ENCODE results near the gene OLA1.
A peak's percentile ranks its signal among the peaks of the same experiment; 100 is the strongest.

Gene OLA1

DNA sequence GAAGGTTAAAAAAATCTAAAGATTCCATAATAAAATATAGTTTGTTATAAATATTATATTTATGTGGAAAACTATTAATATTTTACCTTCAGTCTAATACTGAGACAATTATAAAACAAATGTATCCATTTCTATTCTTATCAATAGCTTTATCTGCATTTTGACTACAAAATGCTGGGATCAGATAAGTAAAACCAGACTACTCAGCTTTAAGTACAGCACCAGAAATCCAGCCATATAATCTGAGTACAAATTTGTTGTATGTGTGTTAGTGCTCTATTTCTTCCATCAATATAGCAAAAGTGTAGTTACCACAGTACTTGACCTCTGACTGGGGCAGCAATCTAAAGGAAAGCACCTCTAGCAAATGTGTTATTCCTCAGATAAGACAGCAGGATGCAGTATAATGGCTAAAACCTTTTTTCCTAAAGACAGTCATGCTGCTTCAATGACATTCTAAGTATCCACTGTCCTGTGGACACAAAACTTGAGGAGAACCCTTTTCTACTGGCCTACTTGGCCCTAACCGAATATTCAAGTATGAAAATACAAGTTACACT, 68.1 kb downstream of the OLA1 start:
- DNase-seq (ENCODE audit: low spot score) = peak; percentile 53

DNA sequence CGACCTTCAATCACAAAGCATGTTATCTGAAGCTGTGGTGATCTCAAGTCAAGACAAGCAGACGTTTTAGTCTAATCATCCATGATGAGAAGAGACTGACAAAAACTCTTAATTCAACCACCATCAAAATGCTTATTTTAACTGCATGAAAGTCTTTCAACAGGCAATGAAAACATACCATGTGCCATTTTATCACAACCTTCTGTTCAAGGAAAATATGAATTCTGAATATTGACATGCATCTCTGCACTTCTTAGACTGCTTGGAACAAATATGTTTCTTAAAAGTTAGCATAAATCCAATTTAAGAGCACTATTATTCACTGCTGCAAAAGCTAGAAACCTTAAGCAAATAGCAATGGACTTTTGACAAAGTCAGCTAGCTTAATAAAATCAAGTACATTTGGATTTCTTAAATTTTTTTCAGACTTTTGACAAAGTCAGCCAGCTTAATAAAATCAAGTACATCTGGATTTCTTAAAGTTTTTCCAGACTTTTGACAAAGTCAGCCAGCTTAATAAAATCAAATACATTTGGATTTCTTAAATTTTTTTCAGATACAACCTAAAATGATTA, 70.9 kb downstream of the OLA1 start:
- DNase-seq (ENCODE audit: low spot score) = no peak

DNA sequence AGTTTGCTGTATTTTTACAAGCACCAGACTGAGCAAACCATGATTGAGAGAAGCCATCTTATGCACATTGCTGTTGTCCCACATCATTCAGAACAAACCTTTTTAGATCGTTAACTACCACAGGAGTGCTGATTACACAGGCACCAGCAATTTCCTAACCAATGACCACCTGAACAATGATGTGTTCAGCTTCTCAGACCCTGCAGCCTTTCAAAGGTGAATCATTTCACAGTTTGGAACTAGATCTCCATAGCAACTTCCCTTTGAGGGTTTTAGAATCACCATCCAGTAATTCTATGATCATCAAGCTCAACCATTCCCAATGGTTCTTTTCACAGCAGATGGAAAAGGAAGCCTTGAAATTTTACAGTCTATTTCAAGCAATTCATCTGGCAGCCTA, 71.4 kb downstream of the OLA1 start:
- peak; percentile 60 for DNase-seq (ENCODE audit: low spot score)

DNA sequence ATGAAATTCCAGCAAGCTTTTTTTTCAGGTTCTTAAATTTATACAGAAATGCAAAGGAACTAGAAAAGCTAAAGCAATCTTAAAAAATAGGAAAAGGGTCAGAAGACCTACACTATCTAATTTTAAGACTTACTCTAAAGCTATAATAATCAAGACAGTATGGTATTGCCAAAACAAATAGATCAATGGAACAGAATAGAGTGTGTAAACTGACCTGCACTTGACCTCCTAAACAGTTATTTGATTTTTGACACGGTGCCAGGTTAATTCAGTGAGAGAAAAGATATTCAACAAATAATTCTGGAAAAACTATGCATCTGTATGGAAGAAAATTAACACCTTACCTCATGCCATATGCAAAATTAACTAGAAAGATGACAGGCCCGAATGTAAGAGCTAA, 73.6 kb downstream of the OLA1 start:
- DNase-seq (ENCODE audit: low spot score) = no peak

DNA sequence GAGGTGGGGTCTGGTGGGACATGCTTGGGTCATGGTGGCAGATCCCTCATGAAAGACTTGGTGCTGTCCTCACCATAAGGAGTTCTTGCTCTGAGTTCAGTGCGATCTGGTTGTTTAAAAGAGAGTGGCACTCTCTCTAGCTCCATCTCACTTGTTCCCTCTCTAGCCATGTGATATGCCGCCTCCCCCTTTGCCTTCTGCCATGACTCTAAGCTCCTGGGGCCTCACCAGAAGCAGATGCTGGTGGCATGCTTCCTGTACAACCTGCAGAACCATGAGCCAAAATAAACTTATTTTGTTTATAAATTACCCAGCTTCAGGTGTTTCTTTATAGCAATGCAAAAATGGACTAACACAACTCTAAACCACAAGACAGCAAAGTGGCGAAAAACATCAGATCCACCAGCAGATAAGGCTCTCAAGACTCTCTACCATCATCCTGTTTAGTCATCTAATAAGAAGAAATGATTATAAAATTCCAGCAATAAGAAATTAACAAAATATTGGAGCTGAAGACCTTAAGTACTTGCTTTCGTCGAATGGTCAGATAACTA, 75.5 kb downstream of the OLA1 start:
- no peak for DNase-seq (ENCODE audit: low spot score)

DNA sequence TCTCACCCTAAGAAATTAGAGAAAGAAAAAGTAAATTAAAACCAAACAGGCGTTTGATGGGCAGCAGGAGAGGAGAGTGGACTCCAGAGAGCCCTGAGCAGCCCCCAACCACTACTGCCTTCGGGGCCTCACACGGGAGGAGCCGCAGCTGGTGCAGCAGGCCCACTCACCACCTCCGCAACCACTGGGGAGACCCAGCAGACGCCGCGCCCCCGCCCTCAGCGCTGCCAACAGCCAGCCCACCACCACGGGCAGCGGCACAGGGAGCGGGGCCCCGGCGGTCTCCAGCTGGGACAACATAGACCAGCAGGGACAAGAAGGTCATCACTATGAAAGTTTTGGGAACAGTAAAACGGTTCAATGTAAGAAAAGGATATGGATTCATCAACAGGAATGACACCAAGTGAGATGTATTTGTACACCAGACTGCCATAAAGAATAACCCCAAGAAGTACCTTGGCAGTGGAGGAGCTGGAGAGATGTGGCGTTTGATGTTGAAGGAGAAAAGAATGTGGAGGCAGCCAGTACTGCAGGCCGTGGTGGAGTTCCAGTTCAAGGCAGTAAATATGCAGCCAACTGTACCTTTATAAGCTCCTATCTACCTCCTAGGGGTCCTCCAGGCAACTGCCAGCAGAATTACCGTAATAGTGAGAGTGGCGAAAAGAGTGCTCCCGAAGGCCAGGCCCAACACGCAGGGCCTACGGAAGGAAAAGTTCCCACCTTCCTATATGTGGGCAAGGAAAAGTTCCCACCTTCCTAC, 76.5 kb downstream of the OLA1 start:
- DNase-seq (ENCODE audit: low spot score) = no peak

DNA sequence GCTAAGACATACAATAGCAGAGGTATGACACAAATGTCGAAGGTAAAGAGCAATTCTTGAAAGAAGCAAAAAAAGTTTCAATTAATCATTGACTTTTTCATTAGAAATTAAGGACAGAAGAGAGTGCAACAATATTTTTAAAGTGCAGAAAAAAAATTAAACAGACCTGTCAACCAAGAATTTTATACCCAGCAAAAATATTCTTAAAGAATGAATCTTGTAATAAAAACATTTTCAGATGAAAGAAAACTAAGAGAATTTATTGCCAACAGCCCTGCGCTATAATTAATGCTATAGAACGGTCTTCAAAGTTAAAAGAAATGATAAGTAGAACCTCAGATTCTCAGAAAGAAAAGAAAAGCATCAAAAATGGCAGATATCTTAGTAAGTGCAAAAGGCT, 79.0 kb downstream of the OLA1 start:
- no peak for DNase-seq (ENCODE audit: low spot score)

DNA sequence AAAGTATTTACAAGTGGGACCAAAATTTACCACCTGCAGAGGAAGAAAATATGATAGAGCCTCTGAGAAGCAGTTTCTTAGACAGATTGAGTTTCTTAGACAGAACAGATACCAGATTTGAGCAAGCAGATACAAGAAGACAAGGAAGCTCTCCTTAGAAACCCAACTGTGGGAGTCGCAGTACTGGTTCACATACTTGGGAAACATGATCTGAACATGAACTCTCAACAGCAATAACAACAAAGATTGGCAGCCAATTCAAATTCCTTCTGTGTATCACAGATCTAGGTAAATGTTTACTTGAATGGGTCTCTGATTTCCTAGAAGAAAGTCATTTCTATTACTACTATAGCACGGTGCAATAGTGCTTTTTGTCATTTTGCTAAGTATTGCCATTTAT, 82.1 kb downstream of the OLA1 start:
- no peak for DNase-seq (ENCODE audit: low spot score)

DNA sequence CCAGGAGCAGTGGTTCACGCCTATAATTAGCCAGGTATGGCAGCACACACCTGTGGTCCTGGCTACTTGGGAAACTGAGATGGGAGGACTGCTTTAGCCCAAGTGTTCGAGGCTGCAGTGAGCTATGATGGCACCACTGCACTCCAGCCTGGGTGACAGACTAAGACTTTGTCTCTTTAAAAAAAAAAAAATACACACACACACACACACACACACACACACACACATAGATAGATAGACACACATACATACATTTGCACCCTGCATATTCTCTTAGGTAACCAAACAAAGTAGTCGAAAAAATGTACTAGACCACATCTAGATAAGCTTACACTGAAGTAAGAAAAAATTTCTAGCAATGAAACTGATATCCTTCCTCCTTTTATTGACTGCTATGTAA, 86.8 kb downstream of the OLA1 start:
- no peak for DNase-seq (ENCODE audit: low spot score)

DNA sequence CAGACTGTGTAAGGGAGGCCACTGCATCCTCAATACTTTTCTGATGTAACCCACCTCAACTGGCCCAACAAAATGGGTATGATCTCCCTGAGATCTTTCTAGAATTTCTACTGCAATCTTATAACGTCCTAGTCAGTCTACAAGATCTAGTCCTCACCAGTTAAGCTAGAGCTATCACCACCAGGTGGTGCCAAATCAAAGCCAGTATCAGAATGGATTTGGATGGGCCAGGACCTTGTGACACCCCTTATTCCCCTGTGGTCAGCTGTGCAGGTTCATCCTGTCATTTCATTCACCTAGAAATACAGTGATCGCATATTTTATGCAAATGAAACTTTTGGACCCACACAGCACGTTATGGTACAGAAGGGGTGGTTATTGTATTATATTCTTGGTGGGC, 90.3 kb downstream of the OLA1 start:
- DNase-seq (ENCODE audit: low spot score) = peak; percentile 52

DNA sequence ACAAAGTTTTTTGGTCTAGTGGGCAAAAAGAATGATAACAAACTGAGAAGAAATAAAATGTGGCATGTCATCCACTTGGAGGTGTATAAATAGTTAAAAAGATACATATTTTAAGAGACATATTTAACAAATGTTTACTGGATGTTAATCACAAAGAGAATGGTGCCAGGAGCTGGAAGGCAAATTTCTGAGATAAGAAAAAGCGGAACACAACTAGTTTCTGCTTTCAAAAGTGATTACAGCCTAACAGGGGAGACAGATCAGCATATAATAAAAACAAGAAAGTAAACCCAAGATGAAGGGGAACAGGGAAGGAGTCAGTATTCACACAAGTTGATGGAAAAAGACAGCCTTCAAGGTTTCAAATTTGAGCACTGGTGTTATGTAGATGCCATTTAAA, 91.3 kb downstream of the OLA1 start:
- DNase-seq (ENCODE audit: low spot score) = no peak

DNA sequence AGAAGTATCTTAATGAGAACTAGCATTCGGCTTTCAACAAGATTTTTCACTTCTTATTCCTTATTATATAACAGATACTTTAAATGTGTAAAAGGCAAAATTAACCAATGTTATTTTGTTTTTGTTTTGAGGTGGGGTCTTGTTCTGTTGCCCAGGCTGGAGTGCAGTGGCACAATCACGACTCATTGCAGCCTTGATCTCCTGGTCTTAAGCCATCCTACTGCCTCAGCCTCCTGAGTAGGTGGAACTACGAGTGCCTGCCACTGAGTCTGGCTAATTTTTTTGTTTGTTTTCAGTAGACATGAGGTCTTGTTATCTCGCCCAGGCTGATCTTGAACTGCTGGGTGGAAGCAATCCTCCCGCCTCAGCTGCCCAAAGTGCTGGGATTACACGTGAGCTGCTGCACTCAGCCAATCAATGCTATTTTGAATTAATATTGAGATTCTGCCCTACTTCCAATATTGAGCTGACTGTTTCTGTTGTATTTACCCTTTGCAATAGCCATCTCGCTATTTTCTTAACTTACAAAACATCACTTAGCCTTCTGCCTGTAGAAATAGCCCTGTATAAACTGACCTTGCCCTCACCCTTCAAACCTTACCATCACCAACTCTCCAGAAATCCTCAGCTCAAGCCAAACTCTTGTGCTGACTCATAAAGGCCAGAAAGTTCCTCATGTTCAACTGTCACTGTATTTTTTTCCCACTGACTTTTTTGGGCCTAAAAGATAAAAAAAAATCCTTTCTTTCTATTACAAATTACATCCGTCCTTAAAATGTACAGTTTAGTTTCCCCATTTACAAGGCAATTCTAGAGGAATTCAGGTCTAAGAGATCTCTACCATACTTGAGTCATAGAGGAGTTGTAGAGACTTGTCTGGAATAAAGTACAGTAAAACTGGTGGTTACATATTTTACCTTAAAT, 94.3 kb downstream of the OLA1 start:
- no peak for DNase-seq (ENCODE audit: low spot score)

DNA sequence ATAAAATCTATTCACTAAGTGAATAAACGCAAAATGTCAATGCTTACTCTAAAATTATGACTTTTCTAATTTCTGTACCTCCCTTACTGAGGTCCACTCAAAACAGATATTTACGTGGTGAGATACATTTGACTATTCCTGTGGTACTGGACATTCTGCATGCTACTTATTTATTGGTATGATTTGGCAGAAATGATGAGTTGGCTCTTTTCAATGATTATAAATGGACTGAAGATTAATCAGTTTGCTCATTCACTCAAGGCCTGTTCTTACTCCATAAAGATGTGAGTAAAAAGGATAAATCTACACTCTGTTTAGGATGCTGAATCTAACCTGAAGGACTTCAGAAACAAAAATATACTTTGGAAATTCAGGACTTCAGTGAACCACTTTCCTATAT, 98.8 kb downstream of the OLA1 start:
- DNase-seq (ENCODE audit: low spot score) = no peak

DNA sequence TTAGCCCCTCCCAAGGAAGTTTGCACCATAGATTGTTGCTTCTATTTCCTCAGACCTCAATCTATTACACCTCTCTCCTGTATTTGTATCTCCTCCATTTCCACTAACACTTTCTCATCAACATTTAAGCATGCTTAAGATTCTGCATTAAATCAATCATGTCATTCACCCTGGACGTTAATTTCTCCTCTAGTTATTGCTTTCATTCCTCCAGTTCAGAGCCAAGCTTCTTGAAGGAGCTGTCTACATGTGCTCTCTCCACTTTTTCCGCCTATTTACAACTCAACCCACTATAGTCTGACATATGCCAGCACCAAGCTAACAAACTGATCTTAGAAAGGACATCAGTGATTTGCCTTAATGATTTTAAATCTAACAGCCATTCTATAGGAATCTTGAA, 99.5 kb downstream of the OLA1 start:
- no peak for DNase-seq (ENCODE audit: low spot score)

DNA sequence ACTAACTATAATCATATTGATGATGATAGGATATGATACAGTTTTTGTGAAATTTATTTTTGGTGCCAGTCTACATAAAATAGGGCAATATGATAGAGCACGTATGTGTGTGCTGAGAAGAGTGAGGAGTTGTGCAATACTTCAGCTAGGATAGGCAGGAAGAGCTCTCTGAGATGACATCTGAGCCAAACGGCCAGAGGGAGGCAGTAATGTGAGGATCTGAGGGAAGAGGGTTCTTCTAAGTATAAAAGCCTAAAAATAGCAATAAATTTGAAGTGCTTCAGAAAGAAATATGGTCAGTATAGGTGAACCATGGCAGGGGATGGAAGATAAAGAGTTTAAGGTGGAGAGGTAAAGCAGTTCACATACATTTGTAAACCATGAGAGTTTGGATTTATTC, 102.5 kb downstream of the OLA1 start:
- DNase-seq (ENCODE audit: low spot score) = peak; percentile 21

DNA sequence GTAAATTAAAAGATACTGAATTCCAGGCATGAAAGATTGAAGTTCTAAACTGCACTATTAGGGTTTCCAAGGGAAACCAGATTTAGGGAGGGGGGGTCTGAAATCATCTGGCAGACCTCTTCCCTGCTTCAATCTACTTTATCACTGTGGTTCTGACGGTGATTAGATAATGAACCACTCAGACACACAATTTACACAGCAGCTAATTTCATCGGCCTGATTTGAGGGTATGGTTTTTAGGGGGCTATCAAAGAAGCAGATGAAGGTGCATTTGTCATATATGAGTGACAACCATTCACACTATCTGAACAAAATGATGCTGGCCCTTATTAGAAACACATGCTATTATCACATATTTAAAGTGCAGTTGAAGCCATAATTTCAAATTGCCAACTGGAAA, 106.0 kb downstream of the OLA1 start:
- no peak for DNase-seq (ENCODE audit: low spot score)

DNA sequence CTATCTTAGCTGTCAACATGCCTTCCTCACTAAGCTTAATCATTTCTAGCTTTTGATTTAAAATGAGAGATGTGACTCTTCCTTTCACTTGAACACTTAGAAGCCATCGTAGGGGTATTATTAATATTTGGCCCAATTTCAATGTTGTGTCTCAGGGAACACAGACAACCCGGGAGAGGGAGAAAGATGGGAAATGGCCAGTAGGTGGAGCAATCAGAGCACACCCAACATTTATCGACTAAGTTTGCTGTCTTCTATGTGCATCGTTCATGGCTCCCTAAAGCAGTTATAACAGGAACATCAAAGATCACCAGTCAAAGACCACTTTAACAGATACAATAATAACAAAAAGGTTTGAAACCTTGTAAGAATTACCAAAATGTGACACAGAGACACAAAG, 110.2 kb downstream of the OLA1 start:
- DNase-seq (ENCODE audit: low spot score) = no peak

DNA sequence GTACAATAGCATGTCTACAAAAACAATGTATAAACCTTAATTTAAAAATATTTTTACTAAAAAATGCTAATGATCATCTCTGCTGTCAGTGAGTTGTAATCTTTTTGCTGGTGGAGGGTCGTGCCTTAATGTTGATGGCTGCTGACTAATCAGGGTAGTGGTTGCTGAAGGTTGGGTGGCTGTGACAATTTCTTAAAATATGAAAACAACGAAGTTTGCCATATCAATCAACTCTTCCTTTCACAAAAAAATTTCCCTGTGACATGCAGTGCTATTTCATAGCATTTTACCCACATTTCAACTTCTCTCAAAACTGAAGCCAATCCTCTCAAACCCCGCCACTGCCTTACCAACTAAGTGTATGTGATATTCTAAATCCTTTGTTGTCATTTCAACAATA, 112.4 kb downstream of the OLA1 start:
- no peak for DNase-seq (ENCODE audit: low spot score)

DNA sequence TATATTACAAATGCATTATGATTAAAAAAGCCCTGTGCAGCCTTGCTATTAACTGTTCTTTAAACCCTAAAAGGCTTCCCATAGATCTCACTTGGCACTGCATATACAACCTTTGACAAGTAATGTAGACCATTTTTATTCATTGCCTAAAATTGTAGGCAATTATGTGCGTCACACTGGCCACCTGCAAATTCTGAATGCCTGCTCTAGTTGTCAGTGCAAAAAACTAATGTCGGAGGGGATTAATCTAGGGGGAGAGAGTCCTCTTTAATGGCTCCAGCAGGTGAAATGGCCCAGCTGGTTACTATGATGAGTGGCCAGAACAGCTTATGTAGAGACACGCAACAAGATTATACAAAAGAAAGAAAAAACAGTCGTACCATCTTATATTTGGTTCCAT, 123.2 kb downstream of the OLA1 start:
- DNase-seq (ENCODE audit: low spot score) = no peak

DNA sequence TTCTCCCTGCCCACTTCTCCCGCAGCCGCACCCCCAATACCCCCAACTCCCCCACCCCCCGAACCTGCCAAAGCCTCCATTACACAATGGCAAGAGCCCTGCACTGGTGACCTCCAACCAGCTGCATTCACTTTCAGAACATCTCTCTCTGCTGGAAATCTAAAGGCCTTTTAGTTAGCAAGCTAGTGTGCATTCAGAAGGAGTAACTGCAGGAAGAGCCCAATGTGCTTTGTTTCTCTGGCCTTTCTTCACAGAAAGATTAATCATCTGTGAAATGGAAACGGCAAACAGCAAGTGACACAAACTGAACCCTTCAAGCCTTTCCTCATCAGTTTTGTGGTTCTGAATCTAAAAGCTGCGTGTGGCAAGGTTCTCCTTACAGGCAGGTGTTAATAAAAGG, 124.2 kb downstream of the OLA1 start:
- no peak for DNase-seq (ENCODE audit: low spot score)

DNA sequence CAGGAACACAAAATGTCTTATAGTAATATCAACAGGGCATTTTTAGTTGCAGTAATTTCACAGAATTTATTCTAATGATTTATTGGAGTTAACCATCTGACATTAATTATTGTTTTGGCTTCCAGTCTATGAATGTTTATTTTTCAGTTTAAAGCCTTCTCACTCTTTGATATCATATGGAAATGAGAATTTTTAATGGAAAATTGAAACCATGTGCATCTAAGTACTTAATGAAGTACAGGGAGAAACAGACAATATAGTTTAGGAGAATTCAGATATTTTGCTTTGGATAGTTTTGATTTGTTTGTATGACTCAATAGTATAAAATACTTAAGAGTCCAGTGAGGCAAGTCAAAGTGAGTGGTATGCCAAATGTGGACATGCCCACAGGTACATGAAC, 126.1 kb downstream of the OLA1 start:
- DNase-seq (ENCODE audit: low spot score) = no peak

DNA sequence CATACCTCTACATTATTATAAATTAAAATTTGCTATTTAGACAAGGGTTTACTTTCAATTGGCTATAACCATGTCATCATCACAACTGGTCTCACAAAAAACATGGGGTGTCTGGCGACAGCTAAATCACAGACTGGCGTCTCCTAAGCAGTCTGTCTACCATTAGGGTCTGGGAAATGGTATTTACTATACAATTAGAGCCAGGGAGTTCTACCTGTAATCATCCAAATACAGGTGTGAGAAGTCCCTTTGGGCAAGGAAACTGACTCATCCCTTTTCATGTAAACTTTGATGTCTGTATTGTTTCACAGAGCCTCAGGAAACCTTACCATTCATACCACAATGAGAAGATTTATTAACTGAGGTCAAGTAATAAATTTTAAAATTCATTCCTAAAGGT, 126.7 kb downstream of the OLA1 start:
- DNase-seq (ENCODE audit: low spot score) = no peak

DNA sequence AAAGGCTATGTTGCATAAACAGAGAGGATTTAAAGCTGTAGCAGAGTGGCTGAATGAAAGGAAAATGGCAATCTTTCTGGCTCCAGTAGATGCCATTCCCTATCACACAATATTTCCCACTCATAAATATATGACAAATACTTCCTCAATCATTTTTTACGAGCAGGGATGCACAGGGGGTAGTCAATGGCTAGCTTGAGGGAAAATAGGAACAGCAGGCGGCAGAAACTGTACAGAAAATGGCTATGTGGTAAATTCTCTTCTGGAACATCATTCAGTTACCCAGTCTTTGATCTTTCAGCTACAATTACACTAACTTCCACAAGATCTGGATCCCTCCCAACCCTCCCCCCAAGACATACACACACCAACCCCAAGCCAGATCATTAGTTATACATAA, 127.2 kb downstream of the OLA1 start:
- no peak for DNase-seq (ENCODE audit: low spot score)
